ENCODE data around the gene MAPK8.

DNA sequence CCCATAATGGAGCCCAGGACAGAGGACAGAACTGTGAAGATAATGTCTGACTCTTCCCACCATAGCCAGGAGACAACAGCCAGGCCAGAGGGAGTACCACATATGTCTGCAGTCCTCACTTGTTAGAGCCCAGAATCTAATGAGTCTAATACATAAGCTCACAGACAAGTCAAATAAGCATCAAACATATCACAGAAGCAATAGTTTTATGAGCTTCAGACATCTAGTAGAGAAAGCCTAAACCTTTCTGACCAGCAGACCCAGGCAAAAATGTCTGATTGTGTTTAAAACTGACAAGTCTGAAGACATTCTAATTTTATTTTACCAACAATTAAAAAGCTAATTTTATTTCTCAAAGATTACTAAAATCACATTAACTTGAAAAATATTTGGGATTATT is 75.5 kb downstream of the MAPK8 start:
- TF ChIP-seq, protein P1, sequence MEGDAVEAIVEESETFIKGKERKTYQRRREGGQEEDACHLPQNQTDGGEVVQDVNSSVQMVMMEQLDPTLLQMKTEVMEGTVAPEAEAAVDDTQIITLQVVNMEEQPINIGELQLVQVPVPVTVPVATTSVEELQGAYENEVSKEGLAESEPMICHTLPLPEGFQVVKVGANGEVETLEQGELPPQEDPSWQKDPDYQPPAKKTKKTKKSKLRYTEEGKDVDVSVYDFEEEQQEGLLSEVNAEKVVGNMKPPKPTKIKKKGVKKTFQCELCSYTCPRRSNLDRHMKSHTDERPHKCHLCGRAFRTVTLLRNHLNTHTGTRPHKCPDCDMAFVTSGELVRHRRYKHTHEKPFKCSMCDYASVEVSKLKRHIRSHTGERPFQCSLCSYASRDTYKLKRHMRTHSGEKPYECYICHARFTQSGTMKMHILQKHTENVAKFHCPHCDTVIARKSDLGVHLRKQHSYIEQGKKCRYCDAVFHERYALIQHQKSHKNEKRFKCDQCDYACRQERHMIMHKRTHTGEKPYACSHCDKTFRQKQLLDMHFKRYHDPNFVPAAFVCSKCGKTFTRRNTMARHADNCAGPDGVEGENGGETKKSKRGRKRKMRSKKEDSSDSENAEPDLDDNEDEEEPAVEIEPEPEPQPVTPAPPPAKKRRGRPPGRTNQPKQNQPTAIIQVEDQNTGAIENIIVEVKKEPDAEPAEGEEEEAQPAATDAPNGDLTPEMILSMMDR (conservative IDR thresholded peaks at IDR 0.05; ENCODE audit: low read depth, low read length), result no peak
- TF ChIP-seq MAZ (IDR thresholded peaks at IDR 0.05; ENCODE audit: borderline replicate concordance, low read depth, low read length) (no peak), POLR2A (IDR thresholded peaks at IDR 0.05; ENCODE audit: low read depth, low read length) (no peak)

Data from IMR-90 (cell line).